ENCODE data around the gene SLC39A9.
A peak's percentile ranks its signal among the peaks of the same experiment; 100 is the strongest.
"Not testable (repeated sequence)": the region's sequence is repeated elsewhere in the genome, so short reads cannot be mapped to it uniquely, and the experiment has no call there.

Gene SLC39A9

DNA sequence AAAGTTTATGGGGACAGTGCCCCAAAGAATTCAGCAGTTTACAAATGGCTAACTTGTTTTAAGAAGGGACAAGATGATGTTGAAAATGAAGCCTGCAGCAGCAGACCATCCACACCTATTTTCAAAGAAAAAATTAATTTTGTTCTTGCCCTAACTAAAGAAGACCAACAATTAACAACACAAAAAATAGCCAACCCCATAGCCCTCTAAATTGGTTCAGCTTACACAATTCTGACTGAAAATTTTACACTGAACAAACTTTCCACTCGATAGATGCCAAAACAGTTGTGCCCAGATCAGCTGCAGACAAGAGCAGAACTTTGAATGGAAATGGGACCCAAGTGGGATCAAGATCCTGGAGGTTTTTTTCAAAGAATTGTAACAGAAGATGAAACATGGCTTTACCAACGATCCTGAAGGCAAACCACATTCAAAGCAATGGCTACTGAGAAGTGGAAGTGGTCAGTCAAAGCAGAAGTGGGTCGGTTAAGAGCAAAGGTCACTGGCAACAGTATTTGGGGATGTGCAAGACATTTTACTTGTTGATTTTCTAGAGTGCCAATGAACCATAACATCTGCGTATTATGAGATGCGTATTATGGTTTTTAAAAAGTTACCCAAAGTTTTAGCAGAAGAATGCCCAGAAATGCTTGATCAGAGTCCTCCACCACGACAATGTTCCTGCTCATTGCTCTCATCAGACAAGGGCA, 30.0 kb downstream of the SLC39A9 start:
- no peak for DNase-seq

- DNase-seq = no peak
Observed at GRCh38 chr14:69429643-69430042, 31.2 kb downstream of the SLC39A9 start.

DNA sequence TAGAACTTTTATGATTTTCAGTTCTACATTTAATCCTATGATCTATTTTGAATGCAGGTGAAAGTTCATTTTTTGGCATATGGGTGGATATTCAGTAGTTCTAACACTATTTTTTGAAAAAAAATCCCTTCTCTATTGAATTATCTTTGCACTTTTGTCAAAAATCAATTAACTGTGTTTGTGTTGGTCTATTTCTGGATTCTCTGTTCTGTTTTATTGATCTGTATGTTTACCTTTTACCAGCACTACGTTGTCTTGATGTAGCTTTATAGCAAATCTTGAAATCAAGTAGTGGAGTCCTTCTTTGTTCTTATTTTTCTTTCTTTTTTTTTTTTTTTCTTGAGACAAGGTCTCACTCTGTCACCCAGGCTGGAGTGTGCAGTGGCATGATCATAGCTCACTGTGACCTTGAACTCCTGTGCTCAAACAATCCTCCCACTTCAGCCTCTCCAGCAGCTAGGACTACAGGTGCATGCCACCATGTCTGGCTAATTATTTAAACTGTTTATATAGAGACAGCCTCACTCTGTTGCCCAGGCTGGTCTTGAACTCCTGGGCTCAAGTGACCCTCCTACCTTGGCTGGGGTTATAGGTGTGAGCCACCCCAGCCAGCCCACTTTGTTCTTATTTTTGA, 31.9 kb downstream of the SLC39A9 start:
- DNase-seq = no peak

GRCh38 chr14:69432364-69432763, 33.9 kb downstream of the SLC39A9 start:
- DNase-seq = no peak

GRCh38 chr14:69439521-69440270, 41.2 kb downstream of the SLC39A9 start:
- no peak for DNase-seq

GRCh38 chr14:69441948-69442347, 43.5 kb downstream of the SLC39A9 start:
- DNase-seq = no peak

DNA sequence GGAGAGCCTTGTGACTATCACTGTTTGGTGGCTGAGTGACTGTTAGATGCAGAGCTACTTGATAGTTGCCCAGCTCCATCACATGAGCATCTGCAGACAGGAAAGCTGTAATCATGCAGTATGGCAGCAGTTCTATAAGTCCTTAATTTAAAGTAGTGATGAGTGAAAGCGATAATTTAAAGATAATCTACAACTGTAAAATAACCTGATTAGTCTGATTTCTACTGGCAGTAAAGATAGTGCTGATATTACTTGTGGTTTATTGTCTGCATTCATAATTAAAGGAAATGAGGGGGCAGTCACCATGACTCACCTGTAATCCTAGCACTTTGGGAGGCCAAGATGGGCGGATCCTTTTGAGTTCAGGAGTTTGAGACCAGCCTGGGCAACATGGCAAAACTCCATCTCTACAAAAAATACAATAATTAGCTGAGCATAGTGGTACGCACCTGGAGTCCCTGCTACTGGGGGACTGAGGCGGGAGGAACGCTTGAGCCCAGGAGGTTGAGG, 44.9 kb downstream of the SLC39A9 start:
- no peak for DNase-seq

GRCh38 chr14:69449216-69449615, 50.7 kb downstream of the SLC39A9 start:
- no peak for DNase-seq

DNA sequence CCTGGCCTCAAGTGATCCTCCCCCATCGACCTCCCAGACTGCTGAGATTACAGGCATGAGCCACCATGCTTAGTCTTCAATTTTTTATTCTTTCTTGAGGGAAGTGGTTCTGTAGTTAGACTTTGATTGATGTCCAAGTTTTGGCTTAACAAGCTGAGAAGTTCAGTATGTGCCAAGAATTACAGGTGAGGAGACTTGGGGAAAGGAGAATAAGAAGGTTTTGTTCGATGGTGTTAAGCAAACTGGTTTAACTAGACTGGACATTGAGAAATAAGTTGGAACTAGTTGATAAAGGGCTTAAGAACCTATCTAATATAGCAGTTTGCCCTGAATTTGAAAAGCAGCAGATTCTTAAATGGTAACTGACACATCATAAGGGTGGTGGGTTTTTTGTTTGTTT, 53.4 kb downstream of the SLC39A9 start:
- no peak for DNase-seq

- no peak for DNase-seq
Observed at GRCh38 chr14:69458350-69458749, 59.9 kb downstream of the SLC39A9 start.

- no peak for DNase-seq
Observed at GRCh38 chr14:69459122-69459521, 60.6 kb downstream of the SLC39A9 start.

DNA sequence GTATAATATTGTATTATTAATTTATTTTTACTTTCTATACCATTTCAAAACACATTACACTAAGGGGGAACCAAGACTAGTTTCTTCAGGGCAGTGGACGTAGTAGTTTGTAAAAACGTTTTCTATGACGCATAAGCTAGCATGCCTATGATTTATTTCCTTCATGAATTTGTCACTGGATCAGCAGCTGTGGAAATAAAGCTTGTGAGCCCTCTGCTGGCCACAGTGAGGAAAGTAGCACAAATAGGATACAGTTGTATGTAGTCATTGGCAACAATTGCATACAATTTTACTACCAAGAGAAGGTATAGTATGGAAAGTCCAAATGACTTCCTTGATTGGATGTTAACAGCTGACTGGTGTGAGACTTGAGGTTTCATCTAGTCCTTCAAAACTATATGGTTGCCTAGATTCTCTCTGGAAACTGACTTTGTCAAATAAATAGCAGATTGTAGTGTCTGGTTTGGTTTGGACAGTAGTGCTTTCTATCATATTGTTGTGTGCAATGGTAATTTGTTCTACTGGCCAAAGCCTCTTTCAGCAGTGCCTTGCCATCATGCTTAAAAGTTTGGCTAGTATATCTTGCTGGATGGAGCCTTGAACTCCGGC, 61.7 kb downstream of the SLC39A9 start:
- peak; percentile 68 to 71 for DNase-seq

- no peak for DNase-seq
Observed at GRCh38 chr14:69464379-69464778, 65.9 kb downstream of the SLC39A9 start.

GRCh38 chr14:69464829-69465228, 66.3 kb downstream of the SLC39A9 start:
- no peak for DNase-seq

DNA sequence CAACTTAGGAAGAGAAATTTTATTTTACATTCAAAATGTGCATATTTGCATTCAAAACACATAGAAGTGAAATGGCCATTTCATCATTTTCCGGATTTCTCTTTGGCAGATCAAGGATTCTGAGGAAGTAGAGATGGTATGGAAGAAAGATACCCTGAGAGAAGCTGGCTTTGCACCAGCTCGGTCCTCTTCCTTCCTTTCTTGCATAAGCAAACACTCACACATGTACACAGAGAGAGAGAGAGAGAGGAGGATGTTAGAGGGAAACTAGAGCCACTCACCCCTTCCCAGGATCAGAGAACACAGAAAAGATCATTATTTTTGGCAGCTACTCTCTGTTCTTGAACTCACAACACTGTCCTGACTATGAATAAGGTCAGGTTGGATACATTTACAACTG, 70.5 kb downstream of the SLC39A9 start:
- no peak for DNase-seq

DNA sequence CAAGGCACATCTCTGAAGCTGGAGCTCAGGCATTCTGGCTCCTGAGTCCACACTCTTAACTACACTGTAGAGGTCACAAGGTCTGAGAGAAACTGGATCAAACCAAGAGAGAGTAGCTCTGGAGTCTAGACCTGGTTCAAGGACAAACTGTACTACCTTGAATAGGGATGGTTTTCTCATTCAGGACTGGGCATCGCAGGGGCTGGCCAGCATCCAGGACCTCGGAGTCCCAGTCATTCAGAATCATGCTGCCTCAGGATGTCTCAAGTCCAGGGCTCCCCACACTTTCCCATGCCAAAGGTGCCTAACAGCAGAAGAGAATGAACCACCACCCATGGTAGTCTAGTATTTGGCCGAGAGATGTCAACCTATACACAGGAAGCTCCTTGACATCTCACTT, 72.9 kb downstream of the SLC39A9 start:
- no peak for DNase-seq

DNA sequence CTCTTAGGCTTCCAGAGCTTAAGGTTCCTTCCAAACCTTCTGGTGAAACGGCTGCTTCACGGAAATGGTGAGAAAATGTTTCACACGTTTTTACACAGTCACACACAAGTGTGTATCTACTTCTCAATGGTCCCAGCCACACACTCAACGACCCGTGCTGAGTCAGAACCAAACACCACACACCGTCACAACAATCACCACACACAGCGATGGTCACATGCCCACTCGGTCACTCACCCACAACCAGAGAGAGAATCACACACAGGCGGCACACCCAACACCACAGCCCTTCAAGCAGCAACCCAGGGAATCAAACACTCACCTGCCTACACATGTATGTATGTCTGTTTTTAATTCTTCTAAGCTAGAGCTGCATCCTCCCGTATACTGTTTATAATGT, 73.4 kb downstream of the SLC39A9 start:
- DNase-seq = peak in 1 of 2 experiments; percentile 26

DNA sequence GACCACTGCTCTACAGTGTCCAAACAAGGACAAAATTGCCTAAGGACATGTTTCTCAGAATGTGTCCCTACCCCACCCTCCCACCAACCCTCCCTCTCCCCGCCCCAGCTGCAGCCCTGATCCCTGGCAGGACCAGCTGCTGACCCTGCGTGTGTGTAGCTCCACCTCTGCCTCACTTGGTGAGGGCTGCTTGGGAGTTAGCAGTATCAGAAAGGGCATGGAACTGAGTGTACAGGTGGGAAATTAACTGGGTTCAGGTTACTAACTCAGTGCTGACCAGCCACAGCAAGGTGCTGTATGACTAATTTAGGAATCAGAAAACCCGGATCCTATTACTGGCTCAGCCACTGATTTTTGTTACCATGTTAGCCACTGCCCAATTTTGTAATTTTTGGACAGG, 74.8 kb downstream of the SLC39A9 start:
- DNase-seq = no peak

- DNase-seq = no peak
Observed at GRCh38 chr14:69473946-69474345, 75.5 kb downstream of the SLC39A9 start.

DNA sequence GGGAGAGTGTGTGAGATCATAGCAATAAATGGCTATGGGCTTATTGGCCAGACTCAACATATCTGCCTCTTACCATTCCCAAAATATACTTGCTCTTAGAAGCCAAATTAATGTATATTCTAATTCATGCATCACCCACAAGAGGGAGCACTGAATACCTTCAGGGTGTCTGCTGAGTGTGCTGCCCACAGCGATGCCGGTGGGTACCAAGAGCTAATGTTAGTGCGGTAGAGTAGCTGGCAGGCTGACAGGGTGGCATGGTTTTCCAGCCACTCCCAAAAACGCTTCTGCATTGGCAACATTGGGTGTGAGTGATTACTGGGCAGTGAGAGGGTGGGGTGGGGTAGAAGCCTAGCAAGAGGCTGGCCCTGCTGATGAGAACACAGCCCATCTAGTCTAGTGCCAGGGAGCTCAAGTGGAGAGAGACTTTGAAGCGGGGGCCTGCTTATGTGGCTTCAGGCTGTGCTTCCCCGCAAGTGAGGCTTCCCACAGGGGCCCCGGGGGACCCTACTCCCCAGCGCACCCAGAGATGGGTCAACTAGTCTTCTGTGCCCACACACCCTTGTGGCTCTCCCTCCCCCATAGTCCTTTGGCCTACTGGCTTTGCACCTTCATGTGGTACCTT, 76.8 kb downstream of the SLC39A9 start:
- peak; percentile 21 to 24 for DNase-seq

- DNase-seq = not testable (repeated sequence)
Observed at GRCh38 chr14:69476824-69477450, 78.4 kb downstream of the SLC39A9 start.

GRCh38 chr14:69478055-69478454, 79.6 kb downstream of the SLC39A9 start:
- not testable (repeated sequence) for DNase-seq
